RKO (cell line): ENCODE measurements around the gene PID1.
"Not testable (repeated sequence)": the region's sequence is repeated elsewhere in the genome, so short reads cannot be mapped to it uniquely, and the experiment has no call there.

Source experiments
- DNase-seq: peaks from one replicate; pipeline ENCODE4 v3.0.0-alpha.2; 2016; ENCODE audit warnings: low spot score

The PID1 gene

DNA sequence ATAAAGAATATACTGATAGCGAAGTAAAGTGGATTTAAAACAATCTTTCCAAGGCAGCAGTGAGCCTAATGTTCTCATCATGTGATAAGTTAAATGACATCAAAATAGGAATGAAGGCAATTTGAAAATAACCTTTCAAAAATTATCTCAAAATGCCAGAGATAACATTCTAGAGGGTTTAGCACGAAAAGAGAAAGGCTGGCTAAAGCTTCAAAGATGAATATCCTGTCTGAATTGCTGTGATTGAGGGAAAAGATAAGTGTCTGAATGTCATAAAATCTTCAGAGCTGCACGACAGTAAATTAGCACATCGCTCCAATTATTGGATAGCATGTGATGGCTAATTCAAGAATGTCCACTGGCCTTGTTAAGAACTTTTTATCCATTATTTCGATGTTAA, 159.3 kb downstream of the PID1 start:
- DNase-seq, result no peak

DNA sequence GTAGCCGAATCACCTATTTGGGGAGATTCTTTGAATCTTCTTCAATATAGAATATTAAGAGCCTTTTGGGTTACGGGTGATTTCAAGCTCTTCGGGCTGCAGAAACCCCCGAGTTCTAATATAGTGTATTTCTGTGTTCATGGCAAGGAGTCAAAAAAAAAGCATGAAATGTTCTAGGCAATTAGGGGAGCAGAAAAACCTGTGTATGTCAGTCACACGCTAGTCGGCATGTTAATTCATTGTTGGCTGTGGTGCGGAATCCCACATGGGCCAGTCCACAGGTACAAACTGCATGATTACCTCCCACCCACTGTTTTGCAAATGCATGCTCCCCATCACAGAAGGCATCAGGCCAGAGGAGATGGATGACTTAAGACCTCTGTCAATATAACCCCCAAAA, 161.9 kb downstream of the PID1 start:
- DNase-seq, result no peak

DNA sequence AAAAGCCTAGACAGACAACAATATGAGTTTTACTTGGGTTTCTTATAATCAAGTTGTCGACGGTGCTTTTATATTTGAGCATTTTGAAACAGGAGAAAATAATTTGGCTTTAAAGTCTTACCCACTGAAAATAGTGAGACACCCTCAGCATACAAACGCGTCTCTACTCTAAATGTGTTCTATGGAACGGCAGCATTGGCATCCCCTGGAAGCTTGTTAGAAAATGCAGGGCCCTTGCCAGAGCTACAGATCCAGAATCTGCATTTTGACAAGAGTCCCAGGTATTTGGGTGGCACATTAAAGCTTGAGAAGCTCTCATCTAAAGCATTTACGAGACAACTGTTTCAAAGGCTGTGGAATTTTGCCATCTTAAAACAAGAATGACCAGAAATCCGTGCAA, 163.5 kb downstream of the PID1 start:
- no peak for DNase-seq

DNA sequence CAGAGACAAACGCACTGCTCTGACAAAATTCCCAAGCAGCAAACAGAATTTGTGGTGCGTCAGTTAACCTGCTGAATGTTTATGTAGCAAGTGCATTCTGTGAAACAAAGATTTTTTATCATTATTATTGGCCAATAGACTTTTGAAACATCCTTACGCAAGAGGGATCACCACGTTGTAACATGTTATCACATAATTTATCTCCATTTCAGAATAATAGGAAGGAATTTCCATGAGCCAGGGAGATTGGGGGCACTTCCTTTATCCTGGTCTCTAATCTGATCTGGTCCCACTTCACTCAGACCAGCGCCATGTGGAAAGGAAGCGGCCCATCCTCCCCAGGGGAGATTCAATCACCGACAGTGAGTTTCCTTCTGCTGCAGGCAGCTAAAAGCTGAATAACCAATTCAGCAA, 166.1 kb downstream of the PID1 start:
- no peak for DNase-seq

DNA sequence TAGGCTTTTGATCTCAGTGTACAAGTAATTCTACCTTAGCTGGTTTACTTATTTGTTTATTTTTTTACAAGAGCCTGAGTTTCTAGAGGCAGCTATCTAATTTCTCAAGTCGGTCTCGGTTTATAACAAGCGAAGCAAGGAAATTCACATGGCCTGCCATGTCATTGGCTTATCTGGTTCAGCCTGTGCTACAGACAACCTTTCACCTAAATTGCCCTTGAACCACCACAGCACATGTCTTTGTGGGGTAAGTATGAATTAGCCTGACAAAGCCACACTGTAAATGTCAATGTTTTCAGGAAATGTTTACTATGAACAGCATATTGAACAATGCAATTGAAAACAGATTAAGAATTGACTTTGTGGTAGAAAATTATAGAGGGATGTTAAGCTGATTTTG, 167.1 kb downstream of the PID1 start:
- DNase-seq, result no peak

DNA sequence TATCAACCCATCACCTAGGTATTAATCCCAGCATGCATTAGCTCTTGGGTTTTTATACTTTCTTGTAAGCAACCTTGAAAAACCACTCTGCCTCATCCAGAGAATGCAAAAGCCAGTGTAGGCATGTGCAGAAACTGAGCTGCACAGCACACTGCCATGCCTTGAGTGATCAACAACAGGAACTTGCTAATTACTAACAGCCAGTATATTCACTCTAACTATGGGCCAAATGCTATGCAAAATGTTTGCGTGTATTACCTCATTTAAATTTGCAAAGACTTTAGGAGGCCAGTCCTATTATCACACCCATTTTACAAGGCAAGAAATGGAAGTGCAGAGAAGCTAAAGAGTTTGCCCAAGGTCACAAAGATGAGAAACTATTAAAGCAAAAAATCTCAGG, 169.8 kb downstream of the PID1 start:
- no peak for DNase-seq

DNA sequence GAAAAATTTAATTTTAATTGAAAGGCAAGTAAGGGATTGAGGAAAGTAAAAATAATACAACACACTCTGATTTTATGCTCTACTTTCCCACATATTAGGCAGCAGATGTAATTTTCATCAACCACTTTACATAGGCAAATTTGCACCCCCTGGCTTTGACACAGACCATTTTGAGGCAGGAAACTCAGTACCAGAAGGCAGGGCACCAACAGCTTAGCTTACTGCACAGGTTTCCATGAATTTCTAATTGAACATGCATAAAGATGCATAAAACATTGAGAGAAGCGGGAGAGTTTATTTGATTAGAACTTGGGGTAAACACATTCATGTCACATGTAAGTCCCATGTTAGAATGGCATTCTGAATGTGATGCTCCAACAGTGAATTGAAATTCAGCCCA, 171.9 kb downstream of the PID1 start:
- no peak for DNase-seq

DNA sequence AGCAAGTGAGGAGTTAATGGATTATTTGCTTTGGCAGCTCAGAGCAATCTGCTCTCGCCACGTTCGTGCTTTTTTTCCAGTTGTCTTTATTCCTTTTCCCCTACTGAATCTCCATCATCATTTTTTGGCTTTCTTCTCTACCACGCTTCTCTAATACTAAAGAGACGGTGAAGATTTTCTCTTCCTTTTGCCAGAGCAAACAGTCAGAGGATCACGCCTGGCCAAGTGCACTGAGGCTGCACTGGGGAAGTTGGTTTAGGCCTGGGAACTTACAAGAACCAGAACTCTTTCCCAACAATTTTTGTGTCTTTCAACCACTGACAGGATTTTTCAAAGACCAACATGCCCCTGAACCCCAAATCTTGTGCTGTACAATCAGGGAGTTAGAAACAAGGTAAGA, 172.3 kb downstream of the PID1 start:
- no peak for DNase-seq

DNA sequence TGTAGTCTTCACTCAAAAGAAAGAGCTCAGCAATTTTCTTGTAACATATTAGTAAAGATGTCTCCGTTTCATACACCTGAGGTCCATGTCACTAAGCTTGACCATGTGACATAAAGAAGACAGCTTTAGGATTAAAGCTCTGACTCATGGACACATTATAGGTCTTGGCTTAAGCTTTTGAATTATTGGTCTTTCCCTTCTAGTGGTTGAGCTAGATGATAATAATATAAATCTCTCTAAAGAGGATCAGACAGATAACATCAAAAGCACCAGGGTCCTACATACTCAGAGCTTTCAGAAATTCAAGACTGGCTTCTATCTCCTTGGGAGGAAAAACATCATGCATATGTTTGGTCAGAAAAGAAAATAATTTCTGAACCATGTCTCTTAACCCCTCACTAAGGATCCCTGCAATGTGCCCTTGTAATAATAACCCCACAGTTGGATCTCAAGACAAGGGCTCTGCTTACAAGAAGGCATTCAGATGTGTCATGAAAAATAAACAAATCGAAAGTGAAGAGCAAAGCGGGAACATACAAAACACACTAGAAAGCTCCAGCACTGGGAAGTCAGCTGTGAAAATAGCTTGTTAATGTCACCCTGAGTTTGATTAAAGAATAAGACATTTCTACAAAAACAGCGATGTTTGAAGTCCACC, 174.5 kb downstream of the PID1 start:
- no peak for DNase-seq

DNA sequence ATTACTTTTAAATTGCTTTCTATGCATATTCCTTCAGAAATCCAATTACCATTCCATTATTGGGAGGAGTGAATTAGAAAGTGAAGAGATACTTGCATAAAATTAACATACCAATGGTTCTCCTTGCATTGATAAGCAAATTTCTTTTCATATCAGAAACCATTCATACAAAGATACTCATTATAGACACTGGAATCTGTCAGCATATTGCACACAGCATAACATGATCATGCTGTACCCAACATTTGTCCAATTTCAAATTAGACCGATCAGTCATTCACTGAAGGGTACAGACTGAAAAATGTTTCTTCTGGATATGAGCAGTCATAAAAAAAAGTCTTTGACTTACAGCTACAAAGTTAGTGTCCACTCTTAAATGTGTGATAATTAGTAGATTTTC, 175.6 kb downstream of the PID1 start:
- DNase-seq, result no peak

DNA sequence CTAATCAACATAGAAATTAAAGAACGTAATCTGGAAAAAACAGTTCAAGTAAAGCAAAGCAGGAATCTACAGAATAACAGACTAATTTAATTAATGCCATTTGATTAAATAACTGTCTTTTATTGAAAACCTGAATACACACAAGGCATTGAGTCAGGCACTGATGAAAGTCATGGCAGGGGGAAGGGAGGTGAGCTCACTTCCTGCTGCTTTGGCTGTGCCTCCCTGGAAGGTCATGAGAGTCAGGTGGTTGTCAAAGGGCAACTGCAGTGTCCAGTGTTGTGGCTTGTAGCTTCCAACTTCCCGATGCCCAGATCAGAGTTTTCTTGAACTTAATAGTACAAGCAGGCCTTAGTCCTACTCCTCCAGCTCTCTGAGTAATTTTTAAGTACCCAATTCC, 180.9 kb downstream of the PID1 start:
- DNase-seq, result peak; percentile 17

DNA sequence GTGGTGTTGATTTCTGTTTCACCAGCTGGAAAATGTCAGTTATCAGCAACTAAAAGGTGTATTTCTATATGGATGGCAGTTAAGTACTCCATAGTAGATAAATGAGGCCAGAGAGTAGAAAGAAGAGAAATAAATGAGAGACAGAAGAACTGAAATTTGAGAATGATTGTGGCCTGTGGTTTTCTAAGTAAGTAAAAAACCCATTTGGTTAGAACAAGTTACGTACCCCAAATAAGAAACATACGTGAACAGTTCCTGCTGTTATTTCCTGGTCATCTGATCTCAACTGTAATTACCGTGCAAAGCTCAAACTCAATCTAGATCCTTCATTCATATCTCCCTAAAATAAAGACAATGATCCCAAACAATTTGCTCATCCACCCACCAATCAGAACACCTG, 181.3 kb downstream of the PID1 start:
- DNase-seq, result no peak

DNA sequence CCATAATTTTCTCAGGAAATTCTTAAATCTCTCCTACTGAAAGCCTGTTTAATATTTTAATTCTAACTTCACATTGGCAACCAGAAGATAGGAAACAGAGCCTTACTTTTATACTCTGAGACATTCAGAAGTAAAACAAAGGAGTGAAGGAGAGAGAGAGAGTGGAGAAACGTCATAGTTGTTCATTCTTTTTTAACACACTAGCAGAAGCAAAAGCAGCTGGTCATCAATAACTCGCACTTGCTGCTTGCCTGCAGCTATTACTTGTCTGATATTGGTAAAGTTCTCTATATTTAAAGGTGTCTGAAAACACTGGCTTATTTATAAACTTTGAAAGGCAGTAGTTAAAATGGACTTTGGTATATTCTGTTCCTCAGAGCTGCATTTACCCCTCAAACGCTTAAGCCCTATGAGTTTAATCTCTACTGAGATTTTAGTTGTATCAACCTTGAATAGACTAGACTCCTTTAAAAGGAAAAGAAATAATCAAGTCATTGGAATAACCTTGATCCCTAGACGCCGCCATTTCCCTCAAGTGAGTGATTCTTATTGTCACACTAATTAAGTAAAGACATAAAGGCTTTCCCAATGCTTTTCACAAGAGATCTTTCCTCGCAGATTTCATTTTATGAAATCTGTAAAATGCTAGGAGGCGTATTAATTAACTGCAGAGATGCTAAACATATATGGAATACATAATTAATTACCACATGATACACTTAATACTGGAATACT, 182.0 kb downstream of the PID1 start:
- DNase-seq, result no peak

DNA sequence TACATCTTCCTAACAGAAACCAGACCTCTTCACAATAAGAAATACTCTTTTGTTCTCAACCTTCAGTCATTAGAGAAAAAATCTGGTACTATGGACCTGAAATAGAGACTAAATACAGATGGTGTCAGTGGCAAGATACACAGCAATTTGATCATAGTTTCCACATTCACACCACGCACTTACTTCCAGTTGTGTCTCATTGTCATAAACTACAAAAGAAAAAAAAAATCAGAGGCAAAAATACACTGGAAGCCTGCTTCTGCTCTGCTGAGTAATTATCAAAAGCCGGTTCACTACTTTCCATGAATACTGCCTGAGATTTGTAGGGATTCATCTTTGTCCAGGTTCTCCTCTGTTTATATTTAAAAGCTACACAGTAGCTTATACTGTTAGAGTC, 182.6 kb downstream of the PID1 start:
- no peak for DNase-seq

DNA sequence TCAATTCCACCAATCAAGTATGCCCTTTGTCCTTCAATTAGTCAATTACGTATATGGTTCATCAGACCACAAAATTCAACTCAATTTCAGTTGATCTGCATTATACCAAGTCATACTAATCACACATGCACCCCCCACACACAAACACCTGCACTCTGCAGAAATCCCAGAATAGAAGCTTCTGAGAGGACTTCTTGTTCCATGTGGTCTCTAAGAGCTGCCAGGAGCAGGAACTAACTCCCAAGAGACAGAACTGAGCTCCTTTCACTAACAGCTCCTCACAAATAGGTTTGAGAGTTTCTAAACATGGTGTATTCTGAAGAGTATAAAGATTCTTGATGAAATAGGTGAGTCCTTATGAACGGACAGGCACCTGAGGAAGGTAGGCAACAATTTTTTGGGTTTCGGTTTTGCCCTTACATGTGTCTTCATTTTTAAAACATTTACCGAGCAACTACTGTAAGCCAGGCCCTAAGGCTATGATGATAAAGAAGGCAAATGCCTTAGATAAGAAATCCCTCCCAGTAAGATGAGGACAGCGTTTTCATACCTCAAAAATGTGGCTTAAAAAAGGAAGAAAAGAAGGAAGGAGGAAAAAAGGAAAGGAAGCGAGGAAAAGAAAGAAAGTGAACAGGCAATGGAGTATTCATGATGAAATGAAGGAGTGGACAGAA, 183.1 kb downstream of the PID1 start:
- DNase-seq, result no peak

DNA sequence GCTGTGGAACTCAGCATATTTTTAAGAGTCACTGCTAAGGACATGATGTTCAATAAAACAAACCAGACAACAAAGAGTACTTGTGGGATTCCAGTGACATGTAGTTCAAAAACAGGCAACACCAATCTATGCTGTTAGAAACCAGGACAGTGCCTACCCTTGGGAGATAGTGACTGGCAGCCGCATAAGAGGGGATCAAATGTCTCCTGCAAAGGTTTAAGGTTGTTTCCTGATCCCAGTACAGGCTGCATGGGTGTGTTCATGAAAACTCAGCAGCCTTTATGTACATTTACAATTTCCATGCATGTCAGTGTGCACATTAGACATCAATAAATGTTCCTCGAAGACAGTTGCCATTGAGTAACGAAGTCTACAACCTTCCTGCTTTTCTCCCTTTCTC, 183.8 kb downstream of the PID1 start:
- DNase-seq, result no peak

DNA sequence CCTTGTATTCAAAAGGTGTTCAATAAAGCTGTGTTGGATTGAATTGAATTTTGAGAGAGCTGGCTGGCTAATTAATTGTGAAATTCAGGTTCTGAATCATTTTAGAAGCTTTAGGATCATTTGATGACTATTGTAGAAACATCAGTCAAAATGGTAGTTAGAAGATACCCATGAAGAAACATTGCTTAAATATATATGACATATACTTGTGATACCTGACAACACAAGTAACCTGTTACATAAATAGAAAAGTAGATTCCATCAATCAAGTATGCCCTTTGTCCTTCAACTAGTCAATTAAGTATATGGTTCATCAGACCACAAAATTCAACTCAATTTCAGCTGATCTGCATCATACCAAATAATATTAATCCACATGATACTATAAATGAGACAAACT, 185.6 kb downstream of the PID1 start:
- no peak for DNase-seq

DNA sequence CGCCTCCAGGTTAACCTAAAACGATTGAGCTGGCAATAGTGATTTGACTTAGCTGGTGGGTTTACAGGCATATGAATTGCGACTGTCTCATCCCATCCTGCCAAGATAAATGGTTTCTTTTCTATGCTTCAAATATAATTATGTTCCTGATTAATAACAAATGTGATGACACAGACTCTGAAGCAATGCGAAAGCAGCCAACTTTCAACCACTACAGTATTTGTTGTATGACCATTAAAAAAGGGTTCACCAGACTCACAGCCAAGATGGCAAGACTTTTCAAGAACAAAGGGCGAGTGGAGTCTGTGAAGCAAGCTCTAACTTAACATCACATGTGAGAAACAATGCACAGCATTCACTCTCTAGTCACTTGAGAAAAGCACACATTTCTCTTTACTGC, 186.6 kb downstream of the PID1 start:
- DNase-seq, result no peak

DNA sequence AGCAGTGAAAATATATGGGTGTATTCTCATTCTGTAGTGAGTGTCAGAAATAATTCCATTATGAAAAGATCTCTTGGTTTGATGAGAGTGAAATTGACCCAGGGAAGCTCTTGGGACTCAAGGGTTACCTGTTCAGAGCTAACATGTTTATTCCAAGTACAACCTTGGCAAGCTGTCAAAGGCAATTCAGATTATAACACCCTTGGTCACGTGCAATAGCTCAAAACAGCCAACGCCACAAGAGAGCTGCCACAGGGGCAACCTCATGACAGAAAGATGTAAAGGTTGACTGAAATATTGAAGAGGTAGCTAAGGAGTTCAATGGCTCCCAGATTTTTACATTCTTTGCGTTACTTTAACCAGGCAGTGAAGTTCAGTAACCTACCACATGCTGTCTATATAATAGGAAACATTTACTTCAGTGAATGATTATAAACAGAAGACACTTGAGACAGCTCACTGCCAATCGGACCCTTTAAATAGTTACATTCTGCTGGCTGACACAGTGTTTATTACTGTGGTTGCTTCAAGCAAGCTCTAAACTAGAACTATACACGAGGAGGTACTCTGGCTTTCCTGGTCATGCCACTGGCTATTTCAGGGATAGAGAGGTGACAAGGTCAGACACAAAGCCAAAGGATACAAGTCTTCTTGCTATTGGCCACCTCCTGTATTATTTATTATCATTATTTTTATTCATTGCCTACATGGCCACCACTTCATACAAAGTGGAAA, 187.3 kb downstream of the PID1 start:
- no peak for DNase-seq

DNA sequence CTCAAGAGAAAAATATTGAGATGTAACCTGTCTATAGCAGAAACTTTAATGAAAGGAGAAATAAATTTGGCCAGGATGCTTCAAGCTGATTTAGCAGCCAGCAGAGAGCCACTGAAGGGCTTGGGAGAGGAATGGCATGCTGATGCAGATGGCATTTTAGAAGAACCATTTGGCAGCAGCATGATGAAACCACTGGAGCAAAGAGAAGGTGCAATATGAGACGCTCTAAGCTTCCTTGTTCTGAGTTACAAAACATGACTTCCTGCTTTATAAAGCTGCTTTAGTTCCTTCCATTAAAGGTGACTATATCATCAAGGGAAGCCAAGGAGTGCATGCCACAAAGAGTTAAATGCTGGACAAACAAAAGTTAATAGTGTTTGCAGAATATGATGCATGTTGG, 189.7 kb downstream of the PID1 start:
- no peak for DNase-seq

DNA sequence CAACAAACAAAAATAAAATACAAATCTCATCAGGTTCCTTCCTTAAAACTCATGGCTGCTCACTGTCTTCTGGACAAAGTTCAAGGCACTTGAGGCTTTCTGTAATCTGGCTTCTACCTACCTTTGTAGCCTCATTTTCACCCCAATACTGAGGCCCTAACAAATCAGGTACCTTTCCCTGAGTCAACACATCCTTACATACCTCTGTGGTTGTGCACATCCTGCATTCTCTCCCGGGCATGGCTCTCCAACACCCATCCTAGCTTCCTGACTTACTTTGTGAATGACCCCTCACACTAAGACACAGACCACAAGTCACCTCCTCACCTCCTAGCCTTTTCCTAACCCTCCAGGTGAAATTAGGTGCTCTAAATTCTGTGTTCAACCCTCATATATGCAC, 190.9 kb downstream of the PID1 start:
- no peak for DNase-seq

DNA sequence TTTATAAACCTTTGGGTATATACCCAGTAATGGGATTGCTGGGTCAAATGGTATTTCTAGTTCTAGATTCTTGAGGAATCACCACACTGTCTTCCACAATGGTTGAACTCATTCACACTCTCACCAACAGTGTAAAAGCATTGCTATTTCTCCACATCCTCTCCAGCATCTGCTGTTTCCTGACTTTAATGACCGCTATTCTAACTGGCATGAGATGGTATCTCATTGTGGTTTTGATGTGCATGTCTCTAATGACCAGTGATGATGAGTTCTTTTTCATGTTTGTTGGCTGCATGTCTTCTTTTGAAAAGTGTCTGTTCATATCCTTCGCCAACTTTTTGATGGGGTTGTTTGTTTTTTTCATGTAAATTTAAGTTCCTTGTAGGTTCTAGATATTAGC, 194.2 kb downstream of the PID1 start:
- DNase-seq, result not testable (repeated sequence)

DNA sequence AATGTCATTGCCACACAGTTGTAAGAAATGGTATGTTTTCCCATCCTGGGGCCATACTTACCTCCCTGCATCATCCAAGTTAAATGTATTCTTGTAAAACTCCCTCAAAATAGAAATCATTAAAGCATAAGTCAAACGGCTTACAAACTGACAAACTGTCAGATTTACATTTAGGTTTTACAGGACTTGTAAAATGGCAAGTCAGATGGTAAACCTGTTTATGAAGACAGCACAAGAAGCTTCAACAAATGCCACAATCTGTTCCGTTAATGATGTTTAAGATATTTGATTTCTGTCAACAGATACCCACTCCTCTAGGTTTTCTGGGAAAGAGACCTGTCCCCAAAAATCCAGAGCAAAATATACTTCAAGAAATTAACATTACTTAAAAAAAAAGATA, 197.2 kb downstream of the PID1 start:
- no peak for DNase-seq
